NCI-H2081 (cell line): ENCODE results near the gene NFIA.

Experiments used
- DNase-seq, 2 experiments: peaks; one replicate each; lab custom pipeline; 2025; lab: John Stamatoyannopoulos, UW

Gene NFIA

DNA sequence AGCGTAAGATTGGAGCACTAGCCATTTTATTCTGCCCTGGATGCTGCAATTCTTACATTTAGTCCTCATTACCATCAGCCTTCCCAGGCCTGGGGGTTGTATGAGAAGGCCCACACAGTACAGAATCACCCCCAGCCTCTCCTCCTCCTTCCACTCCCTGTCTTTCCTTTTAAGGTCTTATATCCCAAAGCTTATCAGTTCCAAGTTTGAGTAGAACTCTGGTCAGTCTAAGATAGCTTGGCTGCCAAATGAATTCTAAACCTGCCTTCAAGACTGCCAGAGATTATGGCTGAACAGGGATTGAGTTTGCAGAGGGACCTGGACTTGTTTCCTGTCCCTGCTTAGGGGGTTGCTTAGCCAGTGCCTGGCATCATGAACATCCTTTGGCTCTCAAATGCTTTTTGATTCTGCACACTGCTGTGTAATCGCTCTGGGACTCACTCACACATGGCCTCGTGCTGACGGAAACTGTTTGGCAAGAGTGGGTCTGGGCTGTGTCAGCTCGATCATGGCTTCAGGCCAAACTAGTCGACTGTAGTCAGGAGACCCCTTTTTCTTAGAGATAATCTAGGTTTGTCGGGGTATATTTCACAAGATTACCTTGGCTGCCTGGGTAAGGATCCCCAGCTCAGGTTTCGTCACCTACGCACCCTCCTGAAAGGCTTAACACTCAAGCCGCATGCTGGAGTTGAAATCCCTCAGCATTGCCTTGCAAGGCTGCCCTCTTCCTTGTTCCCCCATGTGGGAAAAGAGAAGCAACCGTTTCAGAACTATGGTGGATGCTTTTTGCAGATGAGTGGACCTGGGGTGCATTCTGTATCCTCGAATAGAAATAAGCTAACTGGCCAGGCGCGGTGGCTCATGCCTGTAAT is 252.6 kb downstream of the NFIA start:
- DNase-seq, result peak; percentile 9 to 11

DNA sequence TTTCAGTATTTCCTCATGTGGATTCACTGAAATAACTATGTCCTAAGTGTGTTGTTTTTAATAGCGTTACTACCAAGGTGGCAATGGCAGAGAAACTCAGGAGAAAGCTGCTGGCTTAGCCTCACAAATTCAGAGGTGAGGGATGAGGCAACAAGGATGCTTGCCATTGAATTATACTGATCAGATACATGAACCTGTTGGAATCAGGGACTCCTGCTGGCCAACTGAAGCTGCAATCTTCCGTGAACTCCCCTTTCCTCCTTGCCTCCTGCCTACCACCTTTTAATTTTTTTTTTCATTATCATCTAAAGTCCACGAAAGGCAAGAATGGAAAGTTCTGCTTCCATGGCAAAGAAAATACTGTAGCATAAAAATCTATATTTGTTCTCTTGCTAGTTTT is 254.7 kb downstream of the NFIA start:
- no peak for DNase-seq

DNA sequence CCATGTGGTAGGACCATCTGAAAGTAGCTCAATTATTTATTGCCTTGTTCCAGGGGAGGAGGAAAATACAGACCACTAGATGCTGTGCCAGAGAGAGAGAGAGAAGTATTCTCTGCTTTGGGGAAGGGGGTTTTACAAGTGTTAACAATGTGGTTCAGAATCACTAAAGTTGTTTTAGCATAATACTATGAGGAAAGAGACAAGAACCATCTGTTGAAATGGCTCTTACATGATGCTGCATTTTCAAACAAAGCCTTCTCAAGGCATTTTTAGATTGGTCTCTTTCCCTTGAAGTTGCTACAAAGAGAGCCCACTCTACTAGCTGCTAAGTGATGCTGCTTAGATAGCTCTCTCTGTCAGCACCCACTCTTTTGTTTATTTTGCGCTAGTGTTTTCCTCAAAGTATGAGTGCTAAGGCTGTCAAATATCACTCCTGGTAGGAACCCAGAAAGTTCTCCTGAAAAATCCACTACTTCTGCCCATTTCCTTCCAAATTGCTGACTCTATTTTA is 255.1 kb downstream of the NFIA start:
- DNase-seq, result no peak

DNA sequence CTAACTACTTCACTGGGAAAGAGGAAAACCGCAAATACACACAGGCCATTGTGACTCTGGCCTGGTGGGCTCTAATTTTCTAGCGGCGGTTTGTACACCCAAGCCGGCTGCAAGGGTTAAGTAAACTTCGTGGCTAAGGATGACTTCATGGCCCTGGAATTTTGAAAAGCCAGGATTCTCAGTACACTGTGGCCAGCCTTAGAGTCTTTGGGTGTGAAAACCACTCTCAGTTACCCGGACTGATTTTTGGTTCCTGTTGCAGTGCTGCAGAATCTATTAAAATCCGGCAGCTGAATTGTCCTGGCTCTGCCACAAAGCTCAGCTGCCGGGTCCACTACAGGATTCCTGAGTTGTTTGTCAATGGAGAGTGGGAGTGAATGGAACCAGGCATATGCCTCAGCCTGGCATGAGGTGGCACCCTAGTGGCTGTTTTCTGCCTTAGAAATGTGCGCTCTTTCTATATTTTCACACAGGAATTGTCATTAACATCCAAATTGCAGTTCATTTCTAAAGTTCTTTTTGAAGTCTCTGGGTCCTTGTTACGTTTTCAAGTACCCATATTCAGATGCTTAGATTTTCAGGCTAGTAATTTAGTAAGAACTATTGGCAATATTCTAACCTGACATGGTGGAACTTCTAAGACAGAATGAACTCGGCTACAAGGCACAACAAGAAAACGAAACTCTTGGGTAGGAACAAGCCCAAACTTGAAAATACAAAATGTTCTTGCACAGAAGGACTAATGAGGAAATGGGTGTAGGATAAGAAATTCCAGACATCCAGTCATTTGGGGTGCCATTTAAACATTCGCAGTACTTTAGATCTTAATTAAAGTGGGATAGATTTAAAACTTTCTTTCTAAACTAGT is 255.9 kb downstream of the NFIA start:
- DNase-seq, result peak; percentile 75

DNA sequence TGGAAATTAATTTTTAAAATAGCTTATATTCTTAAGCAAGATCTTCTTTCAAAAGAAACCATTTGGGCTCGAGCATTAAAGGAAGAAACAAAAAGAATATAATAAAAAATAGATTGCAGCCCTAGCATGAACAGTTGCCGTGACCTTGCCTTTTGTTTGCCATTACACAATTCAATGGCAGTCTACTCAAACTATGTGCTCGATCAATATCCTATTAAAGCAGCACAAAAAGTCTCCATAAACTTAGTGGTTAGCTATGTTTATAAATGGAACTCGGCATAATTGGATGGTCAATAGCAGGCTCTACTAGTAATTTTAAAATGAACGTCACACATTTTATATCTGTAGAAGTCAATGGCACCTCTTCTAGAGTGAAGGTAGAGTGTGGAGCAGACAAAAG is 256.5 kb downstream of the NFIA start:
- DNase-seq, result no peak

DNA sequence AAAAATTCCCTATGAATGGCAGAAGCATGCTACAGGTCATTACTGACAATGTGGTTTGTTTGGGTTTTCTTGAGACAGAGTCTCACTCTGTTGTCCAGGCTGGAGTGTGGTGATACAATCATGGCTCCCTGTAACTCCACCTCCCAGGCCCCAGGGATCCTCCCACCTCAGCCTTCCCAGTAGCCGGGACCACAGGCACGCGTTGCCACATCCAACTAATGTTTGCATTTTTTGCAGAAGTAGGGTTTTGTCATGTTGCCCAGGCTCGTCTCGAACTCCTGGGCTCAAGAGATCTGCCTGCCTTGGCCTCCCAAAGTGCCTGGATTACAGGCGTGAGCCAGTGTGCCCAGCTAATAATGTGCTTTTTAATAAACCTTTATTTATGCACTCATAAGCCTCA is 259.1 kb downstream of the NFIA start:
- DNase-seq, result no peak

DNA sequence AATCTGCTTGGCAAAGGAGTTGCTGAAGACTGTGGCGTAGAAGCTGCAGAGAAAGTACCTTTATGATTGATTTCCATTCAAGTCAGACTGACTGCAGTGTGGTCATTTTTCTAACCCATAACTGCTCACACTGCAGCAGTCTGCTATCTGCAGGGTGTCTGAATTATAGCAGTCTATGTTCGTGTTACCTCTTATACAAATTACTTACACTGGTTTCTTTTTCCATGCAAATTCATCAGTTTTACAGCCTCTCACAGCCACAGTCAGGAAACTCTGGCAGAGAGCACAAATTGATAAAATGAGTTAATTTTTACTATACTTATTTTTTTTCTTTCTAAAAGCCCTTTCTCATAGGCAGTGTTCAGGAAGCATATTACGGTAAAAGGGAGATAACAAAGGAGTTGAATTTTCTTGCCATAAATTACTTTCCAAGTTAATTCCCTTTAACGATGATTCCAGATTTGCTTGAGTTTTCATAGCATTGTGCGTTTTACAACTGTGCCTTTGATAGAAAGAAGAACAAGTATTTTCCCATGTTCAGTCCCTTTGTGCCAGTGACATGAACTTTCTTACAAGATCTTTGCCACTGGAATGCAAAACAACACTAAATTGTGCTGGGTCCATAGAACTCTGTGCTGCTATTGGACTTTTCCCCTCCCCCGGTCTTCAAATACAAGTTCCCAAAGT is 261.5 kb downstream of the NFIA start:
- no peak for DNase-seq

DNA sequence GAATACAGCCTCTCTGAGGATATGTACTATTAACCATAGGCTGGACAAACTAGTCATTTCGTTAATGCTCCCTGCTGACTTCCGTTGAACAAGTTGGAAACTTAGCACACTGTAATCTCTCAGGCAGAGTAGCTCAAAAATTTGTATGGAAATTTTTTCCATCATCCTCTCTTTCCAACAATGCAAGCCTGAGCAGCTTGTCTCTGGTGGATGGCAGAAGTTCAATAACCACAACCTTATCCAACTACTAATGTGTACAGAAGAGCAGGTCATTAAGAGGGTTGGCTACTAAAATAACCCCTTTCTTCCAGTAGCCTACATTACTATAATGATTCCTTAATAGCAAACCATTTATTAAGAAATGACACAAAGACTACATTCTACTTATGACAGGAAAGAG is 262.3 kb downstream of the NFIA start:
- DNase-seq, result no peak

DNA sequence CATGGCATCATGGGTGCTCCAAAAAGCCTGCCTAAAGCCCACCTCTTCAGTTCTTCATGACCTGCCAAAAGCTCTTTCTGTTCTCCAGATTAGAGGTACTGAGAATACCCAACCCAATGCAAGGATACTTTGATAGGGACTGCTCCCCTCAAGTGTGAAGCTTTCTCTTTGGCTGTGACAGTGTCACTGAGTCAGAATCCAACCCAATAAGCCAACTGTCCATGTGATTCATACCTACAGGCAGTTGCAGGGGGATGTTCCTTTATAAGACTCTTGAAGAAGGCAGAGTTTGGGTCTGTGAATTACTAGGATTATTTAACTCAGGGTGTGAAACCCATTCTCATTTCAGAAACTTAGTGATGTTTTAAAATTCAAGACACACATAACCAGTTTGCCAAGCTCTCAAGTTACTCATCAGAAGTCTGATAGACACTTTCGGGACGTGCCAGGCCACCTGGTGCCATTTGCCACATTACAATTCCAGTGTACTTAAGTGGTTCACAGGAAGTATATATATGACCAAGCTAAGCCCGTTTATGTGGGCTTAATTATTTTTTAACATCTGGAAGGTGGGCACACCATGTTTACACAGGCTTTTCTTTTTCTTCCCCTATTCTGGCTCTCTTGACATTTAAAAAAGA is 265.8 kb downstream of the NFIA start:
- no peak for DNase-seq

DNA sequence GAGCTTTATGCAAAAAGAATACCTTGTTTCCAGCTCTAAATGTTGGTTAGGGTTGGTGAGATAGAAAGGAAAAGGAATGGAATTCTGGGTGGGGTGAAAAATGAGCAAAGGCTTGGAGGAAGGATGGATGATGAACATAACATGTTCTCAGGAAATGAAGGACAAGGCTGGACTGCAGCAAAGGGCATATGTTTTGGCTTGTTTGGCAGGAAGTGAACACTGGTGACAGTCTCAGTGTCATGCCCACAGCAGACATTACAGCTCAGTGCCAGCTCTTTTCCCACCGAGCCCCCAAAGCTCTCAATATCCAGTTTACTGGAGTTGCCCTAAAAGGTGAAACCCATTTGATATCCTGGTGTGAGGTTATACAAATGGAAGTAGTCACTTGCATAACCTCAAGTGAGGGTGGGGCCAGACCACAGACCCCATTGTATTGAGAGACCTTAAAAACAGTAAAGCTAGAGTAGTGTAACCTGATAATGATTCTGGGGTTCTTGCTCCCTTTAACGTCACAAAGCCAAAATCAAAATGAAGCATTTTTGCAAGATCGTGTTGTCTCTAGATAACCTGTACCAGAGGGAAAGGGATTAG is 270.6 kb downstream of the NFIA start:
- DNase-seq, result no peak

DNA sequence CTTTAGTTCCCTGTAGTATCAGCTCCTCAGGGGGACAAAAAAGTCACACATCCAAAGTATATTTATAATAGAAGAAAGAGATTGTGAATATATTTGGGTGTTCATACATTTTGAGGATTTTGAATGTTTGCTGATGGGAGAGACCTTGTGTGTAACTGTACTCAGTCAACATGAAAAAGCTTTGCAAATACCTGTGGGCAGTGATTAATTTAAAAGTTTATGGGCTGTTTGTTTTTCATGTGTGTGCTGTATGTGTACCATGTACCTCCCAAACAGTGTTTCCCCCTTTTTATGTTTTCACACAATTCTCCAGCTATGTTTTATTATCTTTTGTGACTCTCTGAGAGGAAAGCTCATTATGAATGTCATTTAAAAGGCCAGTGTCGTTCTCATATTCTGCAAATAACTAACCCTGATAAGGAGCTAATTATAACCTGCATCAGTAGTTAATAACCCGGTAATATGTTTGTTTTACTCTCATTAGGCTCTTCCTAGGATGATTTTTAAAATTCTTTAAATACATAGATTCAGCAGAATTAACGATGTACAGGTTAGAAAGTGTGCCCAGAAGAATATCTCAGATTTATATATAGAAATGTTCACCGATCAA is 271.5 kb downstream of the NFIA start:
- DNase-seq, result peak in 1 of 2 experiments; percentile 11

DNA sequence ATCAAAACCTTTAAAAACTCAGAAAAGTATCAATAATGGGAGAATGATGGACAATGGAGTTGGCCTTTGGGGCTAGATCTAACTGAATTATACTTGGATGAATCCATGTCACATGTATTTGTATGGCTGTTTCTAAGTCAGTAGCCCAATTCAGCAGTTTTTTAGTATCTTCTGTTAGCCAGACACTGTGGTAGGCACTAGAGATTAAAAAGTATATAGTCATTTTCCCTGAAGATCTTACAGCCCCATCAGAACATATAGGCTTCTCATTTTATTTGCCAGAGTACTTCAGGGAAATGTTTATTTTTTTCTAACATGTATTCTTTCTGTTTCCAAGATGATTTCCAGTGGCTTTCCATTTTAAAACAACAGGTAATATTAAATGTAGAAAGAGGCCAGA is 273.7 kb downstream of the NFIA start:
- no peak for DNase-seq

DNA sequence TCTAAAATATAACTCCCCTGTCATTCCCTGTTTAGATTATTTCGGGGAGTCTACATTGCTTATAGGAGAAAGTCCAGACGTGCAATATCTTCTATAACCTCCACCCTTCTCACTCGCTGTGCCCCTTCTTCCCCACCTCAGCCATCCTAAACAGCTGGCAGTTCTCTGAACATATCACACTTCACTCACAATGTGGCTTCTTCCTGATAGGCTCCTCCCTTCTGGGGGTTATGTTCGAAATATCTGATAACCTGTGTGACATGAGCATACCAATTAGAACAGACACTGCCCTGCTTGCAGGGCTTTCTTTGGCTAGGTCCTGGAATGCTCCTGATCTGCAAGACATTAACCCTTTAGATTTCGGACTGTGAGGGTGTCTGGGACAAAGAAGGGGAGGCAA is 274.6 kb downstream of the NFIA start:
- DNase-seq, result no peak

DNA sequence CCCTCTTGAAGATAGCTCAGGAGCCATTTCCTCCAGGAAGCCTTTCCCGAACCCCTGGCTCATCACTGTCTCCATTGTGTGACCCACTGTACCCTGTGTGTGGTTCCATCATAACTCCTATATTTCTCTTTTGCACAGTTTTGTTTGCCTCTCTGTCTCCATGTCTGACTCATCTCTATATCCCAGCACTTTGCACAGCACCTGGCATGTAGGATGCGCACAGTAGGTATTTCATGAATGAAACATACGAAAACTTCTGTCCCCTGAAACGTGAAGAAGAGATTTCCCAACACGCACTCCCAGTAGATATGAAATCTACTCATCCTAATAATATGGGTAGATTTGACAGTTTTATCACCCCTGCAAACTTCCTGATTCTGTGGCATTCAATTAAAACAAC is 275.2 kb downstream of the NFIA start:
- DNase-seq, result no peak

DNA sequence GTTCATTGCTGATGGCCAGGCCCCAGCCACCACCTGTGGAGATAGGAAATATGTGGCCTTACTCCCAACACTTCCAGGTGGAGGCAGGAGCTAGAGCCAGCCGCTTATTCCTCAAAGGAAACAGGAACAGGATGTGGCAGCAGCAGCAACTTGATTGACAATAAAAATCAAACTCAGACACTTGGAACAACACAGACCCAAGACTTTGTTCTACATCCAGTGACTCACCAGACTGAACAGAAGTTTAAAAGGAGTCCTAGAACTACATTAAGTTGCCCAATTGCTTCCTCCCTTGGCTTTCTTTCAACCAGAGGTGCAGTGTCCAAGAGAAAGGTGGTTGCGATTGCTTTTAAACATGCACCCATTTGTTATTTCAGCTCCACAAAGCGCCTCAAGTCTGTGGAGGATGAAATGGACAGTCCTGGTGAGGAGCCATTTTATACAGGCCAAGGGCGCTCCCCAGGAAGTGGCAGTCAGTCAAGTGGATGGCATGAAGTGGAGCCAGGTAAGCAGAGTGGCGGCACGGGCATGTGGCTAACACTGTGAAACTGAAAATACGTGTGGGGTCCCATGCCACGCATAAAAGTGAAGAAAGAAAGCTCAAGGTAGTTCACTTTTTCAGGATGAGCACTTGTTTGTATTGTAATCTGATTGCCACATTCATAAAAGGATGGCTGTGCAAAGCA is 276.6 kb downstream of the NFIA start:
- no peak for DNase-seq

DNA sequence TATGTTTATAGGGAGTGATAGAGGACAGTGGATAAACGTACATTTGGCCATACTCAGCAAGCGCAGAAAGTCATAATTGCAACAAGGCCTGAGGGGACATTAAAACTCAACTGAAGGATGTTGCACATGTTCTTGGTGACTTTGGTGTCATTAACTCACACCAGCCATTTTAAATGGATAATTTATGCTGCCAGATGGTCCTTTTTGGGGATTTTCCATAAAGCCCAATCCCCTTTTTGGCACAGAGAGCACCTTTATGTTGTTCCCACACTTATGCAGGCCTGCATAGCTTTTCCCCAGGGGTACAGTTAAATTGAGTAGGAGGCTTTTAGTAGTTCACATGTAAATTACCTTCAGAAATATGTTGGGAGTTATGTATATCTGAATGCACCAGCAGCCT is 279.6 kb downstream of the NFIA start:
- DNase-seq, result no peak

DNA sequence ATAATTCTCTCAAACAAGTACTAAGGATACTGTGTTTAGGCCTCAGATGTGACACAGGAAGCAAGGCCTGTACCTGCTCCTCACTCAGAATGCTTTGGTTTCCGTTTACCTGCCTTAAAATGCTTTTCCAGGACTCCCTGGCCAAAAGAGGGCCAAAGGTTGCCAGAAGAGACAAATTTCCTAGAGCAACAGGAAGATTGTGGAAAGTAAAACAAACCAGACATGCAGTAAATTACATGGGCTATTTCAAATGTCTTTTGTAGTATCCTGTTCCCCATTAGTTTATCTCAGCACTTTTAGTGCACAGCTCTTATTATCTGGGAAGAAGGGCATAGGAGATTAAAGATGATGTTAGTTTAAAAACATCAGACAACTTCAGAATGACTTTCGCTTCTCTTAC is 280.0 kb downstream of the NFIA start:
- no peak for DNase-seq

DNA sequence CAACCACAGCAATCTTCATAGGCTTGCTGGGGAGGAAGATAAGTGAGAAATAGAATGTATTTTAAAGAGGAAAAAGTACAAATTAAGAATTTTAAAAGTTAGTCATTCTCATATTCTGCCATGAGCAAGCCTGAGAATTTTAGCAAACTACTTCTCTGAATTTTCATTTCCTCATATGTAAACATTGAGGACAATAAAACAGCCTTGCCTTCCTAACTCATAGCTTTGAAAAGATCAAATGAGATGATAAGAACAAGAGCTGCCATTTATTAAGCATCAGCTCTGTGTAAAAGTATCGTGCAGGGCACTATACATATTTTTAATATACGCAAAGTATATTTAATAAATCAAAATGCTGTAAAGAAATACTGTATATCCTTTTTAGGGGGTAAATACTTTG is 286.0 kb downstream of the NFIA start:
- DNase-seq, result no peak

DNA sequence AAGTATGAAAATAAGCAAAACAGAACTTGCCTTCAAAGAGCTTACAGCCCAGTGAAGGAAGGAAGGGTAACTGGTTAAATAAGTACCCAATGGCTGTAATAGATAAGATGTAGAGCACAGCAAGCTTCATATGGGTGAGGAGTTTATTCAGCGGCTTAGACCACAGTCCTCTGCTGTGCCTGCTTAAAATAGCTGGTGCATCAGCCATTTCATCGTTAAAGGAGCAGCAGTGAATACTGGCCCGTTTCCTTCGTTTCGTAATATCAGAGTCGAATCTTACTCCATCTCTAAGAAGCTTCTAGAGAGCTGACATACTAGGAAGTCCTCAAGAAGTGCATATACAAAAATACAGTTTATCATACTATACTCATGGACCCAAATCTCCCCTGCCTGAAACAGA is 286.5 kb downstream of the NFIA start:
- no peak for DNase-seq

DNA sequence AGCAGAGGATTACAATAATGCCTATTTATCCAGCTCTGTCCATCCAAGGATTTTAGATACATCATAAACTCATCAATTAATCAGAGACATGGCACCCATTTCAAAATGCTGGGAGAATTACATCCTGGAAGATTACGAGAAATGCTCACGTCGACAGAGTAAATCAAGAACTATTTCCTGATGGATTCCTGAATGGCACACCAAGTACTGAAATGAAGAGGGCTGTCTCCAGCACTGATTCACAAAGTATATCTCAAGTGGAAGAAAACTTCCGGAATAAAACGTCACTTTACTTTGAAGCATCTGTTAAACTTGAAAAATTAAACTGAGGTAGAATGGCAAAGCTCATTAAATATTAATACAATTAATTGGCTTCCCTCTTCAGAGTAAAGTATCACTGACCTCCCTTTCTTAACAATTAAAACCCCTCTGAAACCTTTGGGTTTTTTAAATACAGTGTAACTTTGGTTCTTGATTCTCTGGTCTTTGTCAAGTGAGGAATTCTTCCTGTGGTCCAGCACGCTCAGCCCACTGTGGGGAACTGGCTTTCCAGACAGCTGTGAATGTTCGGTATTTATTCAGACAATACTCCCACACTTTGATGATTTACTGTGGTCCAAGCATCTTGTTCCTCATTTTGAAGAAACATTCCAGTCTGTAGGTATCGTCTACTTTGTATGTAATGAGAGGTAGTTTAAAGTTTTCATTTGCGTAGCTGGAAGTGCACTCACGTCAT is 288.0 kb downstream of the NFIA start:
- DNase-seq, result no peak
